Measurements from ENCODE around the gene PP2D1.
"Not testable (repeated sequence)": the region's sequence is repeated elsewhere in the genome, so short reads cannot be mapped to it uniquely, and the experiment has no call there.

Gene PP2D1

GRCh38 chr3:19967208-19967607 is 44.9 kb downstream of the PP2D1 start:
- DNase-seq, result no peak

- DNase-seq, result no peak
Observed at GRCh38 chr3:19961960-19962359, 50.1 kb downstream of the PP2D1 start.

- DNase-seq, result no peak
Observed at GRCh38 chr3:19960696-19961095, 51.4 kb downstream of the PP2D1 start.

GRCh38 chr3:19959505-19959904 is 52.6 kb downstream of the PP2D1 start:
- no peak for DNase-seq

- DNase-seq, result not testable (repeated sequence)
Observed at GRCh38 chr3:19957354-19957753, 54.7 kb downstream of the PP2D1 start.

GRCh38 chr3:19954676-19955075 is 57.4 kb downstream of the PP2D1 start:
- DNase-seq, result no peak

- DNase-seq, result no peak
Observed at GRCh38 chr3:19950316-19950715, 61.7 kb downstream of the PP2D1 start.

GRCh38 chr3:19948226-19948591 is 63.9 kb downstream of the PP2D1 start:
- no peak for DNase-seq

GRCh38 chr3:19947549-19948225 is 64.4 kb downstream of the PP2D1 start:
- peak; percentile 31 to 43 for DNase-seq

GRCh38 chr3:19946832-19947548 is 65.1 kb downstream of the PP2D1 start, which contains the start of gene RAB5A:
TSS of gene RAB5A (plus strand) at chr3:19947097. CDS start at chr3:19950899, 3,802 bp downstream.
- peak; percentile 97 to 98 for DNase-seq

- DNase-seq, result no peak
Observed at GRCh38 chr3:19945969-19946831, 65.9 kb downstream of the PP2D1 start.

- DNase-seq, result no peak
Observed at GRCh38 chr3:19945534-19945933, 66.5 kb downstream of the PP2D1 start.

GRCh38 chr3:19940643-19941042 is 71.4 kb downstream of the PP2D1 start:
- DNase-seq, result no peak

- DNase-seq, result no peak
Observed at GRCh38 chr3:19938295-19938627, 73.8 kb downstream of the PP2D1 start.

- DNase-seq, result no peak
Observed at GRCh38 chr3:19937459-19938294, 74.4 kb downstream of the PP2D1 start.

All from inflammatory macrophage treated with lipopolysaccharide for 1 hour (primary cell).